HepG2 (cell line): ENCODE data around the gene DNAJA3. TPM values are rescaled to one million over a fixed set of nuclear protein-coding genes. Genes with fewer than 3 reads are reported as not detected.

Source experiments
- ARHGAP35 ChIP-seq: sonication (generic); formaldehyde crosslinking; IDR thresholded peaks from 2 replicates; pipeline ENCODE4 v1.9.0; 2022; ENCODE audit warnings: mild to moderate bottlenecking, inconsistent platforms, moderate library complexity, missing genetic modification reagents, borderline replicate concordance
- ARNT2 ChIP-seq: sonication (generic); formaldehyde crosslinking; IDR thresholded peaks from 2 replicates; pipeline ENCODE4 v1.8.0; 2022; ENCODE audit warnings: mild to moderate bottlenecking, low read depth, missing genetic modification reagents, moderate library complexity
- ERF ChIP-seq: IDR thresholded peaks from 2 replicates; pipeline ENCODE4 v1.6.1; 2018; ENCODE audit warnings: missing biosample characterization, missing genetic modification reagents
- GZF1 ChIP-seq: sonication (generic); formaldehyde crosslinking; IDR thresholded peaks from 2 replicates; pipeline ENCODE4 v1.5.1; 2020; ENCODE audit warnings: mild to moderate bottlenecking, missing genetic modification reagents
- ISX ChIP-seq: sonication (generic); formaldehyde crosslinking; conservative IDR thresholded peaks from 2 replicates; pipeline ENCODE4 v1.5.0; 2020; ENCODE audit warnings: missing genetic modification reagents
- KLF9 ChIP-seq: IDR thresholded peaks from 2 replicates; pipeline ENCODE4 v1.6.1; 2016; ENCODE audit warnings: low read depth
- MAFG ChIP-seq: sonication (generic); formaldehyde crosslinking; IDR thresholded peaks from 2 replicates; pipeline ENCODE4 v1.5.1; 2020; ENCODE audit warnings: mild to moderate bottlenecking, missing genetic modification reagents
- MIXL1 ChIP-seq: IDR thresholded peaks from 2 replicates; pipeline ENCODE4 v1.6.1; 2016
- MXD4 ChIP-seq: IDR thresholded peaks from 2 replicates; pipeline ENCODE4 v1.6.1; 2016; ENCODE audit warnings: mild to moderate bottlenecking, missing biosample characterization, missing genetic modification reagents
- NONO ChIP-seq, 2 experiments: fragments of 450-650 bp in 1 of 2; sonication (generic) in 1 of 2; formaldehyde crosslinking in 1 of 2; IDR thresholded peaks in 1 of 2; conservative IDR thresholded peaks in 1 of 2; 2 replicates each; pipeline versions ENCODE4 v1.6.1 to v1.8.0; 2017 to 2022; ENCODE audit warnings: mild to moderate bottlenecking in 1 of 2, missing genetic modification reagents in 1 of 2, moderate library complexity in 1 of 2
- POGZ ChIP-seq: sonication (generic); formaldehyde crosslinking; IDR thresholded peaks from 2 replicates; pipeline ENCODE4 v1.4.0; 2020; ENCODE audit warnings: mild to moderate bottlenecking, missing genetic modification reagents
- POLR2G ChIP-seq: fragments of 200-400 bp; formaldehyde crosslinking; IDR thresholded peaks from 2 replicates; pipeline ENCODE4 v1.6.1; 2018; ENCODE audit warnings: mild to moderate bottlenecking, low read depth, low read length, moderate library complexity
- PTBP1 ChIP-seq: fragments of 200-400 bp; formaldehyde crosslinking; IDR thresholded peaks from 2 replicates; pipeline ENCODE4 v1.6.1; 2018; ENCODE audit warnings: low read length, low read depth; ENCODE audit not compliant: poor library complexity, severe bottlenecking
- RBFOX2 ChIP-seq: fragments of 200-400 bp; formaldehyde crosslinking; IDR thresholded peaks from 2 replicates; pipeline ENCODE4 v1.6.1; 2017; ENCODE audit warnings: low read depth, mild to moderate bottlenecking, low read length
- REL ChIP-seq: sonication (generic); formaldehyde crosslinking; conservative IDR thresholded peaks from 2 replicates; pipeline ENCODE4 v1.8.0; 2022; ENCODE audit warnings: mild to moderate bottlenecking, missing genetic modification reagents, moderate library complexity
- RFXANK ChIP-seq: IDR thresholded peaks from 2 replicates; pipeline ENCODE4 v1.6.1; 2016
- SALL1 ChIP-seq: sonication (generic); formaldehyde crosslinking; IDR thresholded peaks from 2 replicates; pipeline ENCODE4 v1.8.0; 2022; ENCODE audit warnings: mild to moderate bottlenecking, missing genetic modification reagents
- THAP11 ChIP-seq: IDR thresholded peaks from 2 replicates; pipeline ENCODE4 v1.6.1; 2016; ENCODE audit warnings: missing biosample characterization, missing genetic modification reagents
- THAP8 ChIP-seq: sonication (generic); formaldehyde crosslinking; IDR thresholded peaks from 2 replicates; pipeline ENCODE4 v1.5.1; 2020; ENCODE audit warnings: missing genetic modification reagents, mild to moderate bottlenecking, borderline replicate concordance
- XBP1 ChIP-seq: sonication (generic); formaldehyde crosslinking; IDR thresholded peaks from 2 replicates; pipeline ENCODE4 v1.5.0; 2020; ENCODE audit warnings: missing genetic modification reagents
- YEATS2 ChIP-seq: sonication (generic); formaldehyde crosslinking; IDR thresholded peaks from 2 replicates; pipeline ENCODE4 v1.4.0; 2020; ENCODE audit warnings: missing genetic modification reagents, borderline replicate concordance
- ZBTB2 ChIP-seq: sonication (generic); formaldehyde crosslinking; IDR thresholded peaks from 2 replicates; pipeline ENCODE4 v1.8.0; 2022; ENCODE audit warnings: low read depth, missing genetic modification reagents
- ZNF253 ChIP-seq: sonication (generic); formaldehyde crosslinking; IDR thresholded peaks from 2 replicates; pipeline ENCODE4 v1.8.0; 2022; ENCODE audit warnings: mild to moderate bottlenecking, missing genetic modification reagents, borderline replicate concordance
- ZNF550 ChIP-seq: sonication (generic); formaldehyde crosslinking; IDR thresholded peaks from 2 replicates; pipeline ENCODE4 v1.4.0; 2020; ENCODE audit warnings: mild to moderate bottlenecking, missing genetic modification reagents, borderline replicate concordance
- ZNF564 ChIP-seq: sonication (generic); formaldehyde crosslinking; IDR thresholded peaks from 2 replicates; pipeline ENCODE4 v1.8.1; 2023; ENCODE audit warnings: mild to moderate bottlenecking, missing genetic modification reagents
- ZNF710 ChIP-seq: sonication (generic); formaldehyde crosslinking; IDR thresholded peaks from 2 replicates; pipeline ENCODE4 v1.5.0; 2020; ENCODE audit warnings: mild to moderate bottlenecking, missing genetic modification reagents, borderline replicate concordance
- ZNF775 ChIP-seq: sonication (generic); formaldehyde crosslinking; IDR thresholded peaks from 2 replicates; pipeline ENCODE4 v1.4.0; 2020; ENCODE audit warnings: missing genetic modification reagents, mild to moderate bottlenecking, moderate library complexity, borderline replicate concordance
- ZNF788 ChIP-seq: sonication (generic); formaldehyde crosslinking; IDR thresholded peaks from 2 replicates; pipeline ENCODE4 v1.5.0; 2020; ENCODE audit warnings: mild to moderate bottlenecking, missing genetic modification reagents, borderline replicate concordance
- polyA plus RNA-seq, 8 experiments: library from polyadenylated mRNA; depleted of rRNA in 3 of 8; stranded (reverse) in 7 of 8; unstranded in 1 of 8; fragments of >200 nt; fragmentation: Illumina TruSeq in 4 of 8; extraction: Trizol in 4 of 8; gene quantifications; 2 replicates each; pipeline versions ENCODE4 v1.2.1 to v1.2.3, GENCODE V29; 2011 to 2016; ENCODE audit warnings: low read depth in 4 of 8, missing spikeins in 1 of 8, mixed read lengths in 1 of 8; ENCODE audit not compliant: insufficient read depth in 1 of 8
- total RNA-seq, 5 experiments: library from RNA; depleted of rRNA; stranded (reverse); fragments of >200 nt; fragmentation: Illumina TruSeq; extraction: Trizol; gene quantifications; 2 replicates each; pipeline ENCODE4 v1.2.3, GENCODE V29; 2016; ENCODE audit warnings: low read depth in 1 of 5

DNAJA3 gene
- total and polyA plus RNA-seq, 2 of the 13 experiments (the other 11 are each of a cell fraction or from before 2014, with no cell fraction given) = 77.0 to 83.3 TPM

- TF ChIP-seq ZBTB2 (CRISPR knock-in tag) (no peak; the same call in 1 of the 2 replicates), PTBP1 (no peak), YEATS2 (CRISPR knock-in tag) (no peak), ZNF253 (CRISPR knock-in tag) (no peak), POGZ (CRISPR knock-in tag) (no peak), ARHGAP35 (CRISPR knock-in tag) (no peak), KLF9 (CRISPR knock-in tag) (no peak), ZNF550 (no peak), RBFOX2 (peak; percentile 57; the same call in 1 of the 2 replicates), MAFG (no peak), ZNF775 (CRISPR knock-in tag) (no peak), NONO (IDR thresholded peaks at IDR 0.05) (no peak), NONO (CRISPR knock-in tag; conservative IDR thresholded peaks at IDR 0.05) (0 out of 2 replicates have a peak, but pooled peaks have one; percentile 25), XBP1 (CRISPR knock-in tag) (no peak), ZNF710 (CRISPR knock-in tag) (no peak), MIXL1 (CRISPR knock-in tag) (no peak), ZNF788 (CRISPR knock-in tag) (no peak), THAP8 (CRISPR knock-in tag) (no peak), REL (0 out of 2 replicates have a peak, but pooled peaks have one; percentile 31), MXD4 (CRISPR knock-in tag) (no peak), SALL1 (CRISPR knock-in tag) (0 out of 2 replicates have a peak, but pooled peaks have one; percentile 16), THAP11 (CRISPR knock-in tag) (no peak), ARNT2 (CRISPR knock-in tag) (no peak), RFXANK (CRISPR knock-in tag) (no peak), ERF (CRISPR knock-in tag) (no peak), ISX (CRISPR knock-in tag) (no peak), GZF1 (no peak), ZNF564 (CRISPR knock-in tag) (no peak), POLR2G (0 out of 2 replicates have a peak, but pooled peaks have one; percentile 60)
Measured at GRCh38 chr16:4383591-4384444, 41.9 kb upstream of the DNAJA3 start (continued).
